ENCODE data around the gene COL6A1.

DNA sequence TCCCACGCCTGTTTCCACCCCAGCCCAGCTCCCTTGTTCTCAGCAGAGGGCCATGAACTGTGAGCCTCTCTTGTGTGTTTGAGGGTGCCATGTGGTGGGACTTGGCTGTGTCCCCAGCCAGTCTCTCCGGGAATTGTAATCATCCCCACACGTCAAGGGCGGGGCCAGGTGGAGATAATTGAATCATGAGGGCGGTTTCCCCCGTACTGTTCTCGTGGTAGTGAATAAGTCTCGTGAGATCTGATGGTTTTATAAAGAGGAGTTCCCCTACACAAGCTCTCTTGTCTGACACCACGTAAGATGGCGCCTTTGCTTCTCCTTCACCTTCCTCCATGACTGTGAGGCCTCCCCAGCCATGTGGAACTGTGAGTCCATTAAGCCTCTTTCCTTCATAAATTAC is 59.1 kb downstream of the COL6A1 start:
- TF ChIP-seq, protein P1, sequence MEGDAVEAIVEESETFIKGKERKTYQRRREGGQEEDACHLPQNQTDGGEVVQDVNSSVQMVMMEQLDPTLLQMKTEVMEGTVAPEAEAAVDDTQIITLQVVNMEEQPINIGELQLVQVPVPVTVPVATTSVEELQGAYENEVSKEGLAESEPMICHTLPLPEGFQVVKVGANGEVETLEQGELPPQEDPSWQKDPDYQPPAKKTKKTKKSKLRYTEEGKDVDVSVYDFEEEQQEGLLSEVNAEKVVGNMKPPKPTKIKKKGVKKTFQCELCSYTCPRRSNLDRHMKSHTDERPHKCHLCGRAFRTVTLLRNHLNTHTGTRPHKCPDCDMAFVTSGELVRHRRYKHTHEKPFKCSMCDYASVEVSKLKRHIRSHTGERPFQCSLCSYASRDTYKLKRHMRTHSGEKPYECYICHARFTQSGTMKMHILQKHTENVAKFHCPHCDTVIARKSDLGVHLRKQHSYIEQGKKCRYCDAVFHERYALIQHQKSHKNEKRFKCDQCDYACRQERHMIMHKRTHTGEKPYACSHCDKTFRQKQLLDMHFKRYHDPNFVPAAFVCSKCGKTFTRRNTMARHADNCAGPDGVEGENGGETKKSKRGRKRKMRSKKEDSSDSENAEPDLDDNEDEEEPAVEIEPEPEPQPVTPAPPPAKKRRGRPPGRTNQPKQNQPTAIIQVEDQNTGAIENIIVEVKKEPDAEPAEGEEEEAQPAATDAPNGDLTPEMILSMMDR (IDR thresholded peaks at IDR 0.05) = no peak
- TF ChIP-seq POLR2A (IDR thresholded peaks at IDR 0.05) = no peak
